B cell (primary cell): ENCODE data around the gene LRP2. TPM values are rescaled to one million over a fixed set of nuclear protein-coding genes. Genes with fewer than 3 reads are reported as not detected.

Experiments used
- ATAC-seq: fragments of 200-7000 bp; cut with Tn5 transposase; one replicate; pipeline ENCODE4 v1.10.0; 2021; ENCODE audit warnings: low read depth, mild to moderate bottlenecking, moderate number of reproducible peaks, moderate library complexity
- CTCF ChIA-PET: fragments of 350-600 bp; sonication (Branson Sonifier 250); formaldehyde crosslinking; loops from one replicate; lab custom pipeline; 2021; ENCODE audit warnings: antibody characterized with exemption, inconsistent platforms; lab: Charles Lee
- POLR2A ChIA-PET: fragments of 350-600 bp; sonication (Branson Sonifier 250); formaldehyde crosslinking; loops from one replicate; lab custom pipeline; 2021; ENCODE audit warnings: antibody characterized with exemption; lab: Charles Lee
- DNase-seq: peaks from one replicate; pipeline ENCODE4 v3.0.0; 2013
- H2AFZ ChIP-seq: 2 replicates; pipeline ENCODE4 v1.6.1; 2012; ENCODE audit warnings: mild to moderate bottlenecking, low read depth, low read length; ENCODE audit not compliant: insufficient read depth, poor library complexity, severe bottlenecking
- H3K27ac ChIP-seq, 2 donors: 1 replicate in 1 of 2; 2 replicates in 1 of 2; pipeline ENCODE4 v1.5.1; 2012 to 2013; ENCODE audit warnings: low read length in 2 of 2, mild to moderate bottlenecking in 2 of 2, moderate library complexity in 1 of 2
- H3K27me3 ChIP-seq, 4 experiments: fragments of 200-600 bp in 1 of 4; sonication (generic) in 1 of 4; replicated peaks in 1 of 4; 1 replicate in 2 of 4; 2 replicates in 2 of 4; pipeline versions ENCODE4 v1.6.1 to v1.7.0; 2013 to 2016; ENCODE audit warnings: low read length in 3 of 4, mild to moderate bottlenecking in 2 of 4, mixed read lengths in 1 of 4, moderate library complexity in 1 of 4; ENCODE audit not compliant: insufficient read depth in 4 of 4, control insufficient read depth in 3 of 4; ENCODE audit errors: control extremely low read depth in 1 of 4
- H3K36me3 ChIP-seq, 2 experiments: replicated peaks in 1 of 2; 1 replicate in 1 of 2; 2 replicates in 1 of 2; pipeline versions ENCODE4 v1.6.1 to v1.7.1; 2013; ENCODE audit warnings: low read length in 1 of 2; ENCODE audit not compliant: insufficient read depth in 2 of 2, control insufficient read depth in 1 of 2; ENCODE audit errors: control extremely low read depth in 1 of 2, extremely low read depth in 1 of 2
- H3K4me1 ChIP-seq, 2 donors: fragments of 200-600 bp in 1 of 2; sonication (generic) in 1 of 2; 1 replicate in 1 of 2; 2 replicates in 1 of 2; pipeline versions ENCODE4 v1.5.1 to v1.6.1; 2013 to 2017; ENCODE audit warnings: low read length in 2 of 2; ENCODE audit not compliant: control insufficient read depth in 2 of 2, insufficient read depth in 2 of 2
- H3K4me2 ChIP-seq: replicated peaks from 2 replicates; pipeline ENCODE3; 2012; ENCODE audit warnings: mild to moderate bottlenecking, low read depth, low read length; ENCODE audit not compliant: poor library complexity, severe bottlenecking
- H3K4me3 ChIP-seq, 5 experiments: fragments of 200-600 bp in 1 of 5; sonication (generic) in 1 of 5; 1 replicate in 3 of 5; 2 replicates in 2 of 5; pipeline versions ENCODE4 v1.5.1 to v1.7.0; 2011 to 2016; ENCODE audit warnings: low read length in 4 of 5, mild to moderate bottlenecking in 4 of 5, low read depth in 2 of 5, control low read depth in 1 of 5, moderate library complexity in 1 of 5; ENCODE audit not compliant: insufficient read depth in 1 of 5; ENCODE audit errors: control extremely low read depth in 1 of 5, extremely low read depth in 1 of 5
- H3K79me2 ChIP-seq: fragments of 200-600 bp; sonication (generic); one replicate; pipeline ENCODE4 v1.6.0; 2016; ENCODE audit warnings: low read length; ENCODE audit not compliant: control insufficient read depth, insufficient read depth
- H3K9ac ChIP-seq: fragments of 200-600 bp; sonication (generic); 2 replicates; pipeline ENCODE4 v1.6.1; 2017; ENCODE audit warnings: mild to moderate bottlenecking, low read length, moderate library complexity
- H3K9me3 ChIP-seq, 3 donors: one replicate each; pipeline versions ENCODE4 v1.6.1 to v1.7.1; 2013; ENCODE audit warnings: low read length in 2 of 3; ENCODE audit not compliant: control insufficient read depth in 2 of 3, insufficient read depth in 1 of 3; ENCODE audit errors: control extremely low read depth in 1 of 3
- H4K20me1 ChIP-seq: 2 replicates; pipeline ENCODE4 v1.6.0; 2012; ENCODE audit warnings: mild to moderate bottlenecking, low read length; ENCODE audit not compliant: insufficient read depth, control insufficient read depth, poor library complexity, severe bottlenecking
- H3K27ac Mint-ChIP-seq: one replicate; pipeline ENCODE4 v1.8.0; 2021; ENCODE audit warnings: mixed read lengths
- H3K27me3 Mint-ChIP-seq: one replicate; pipeline ENCODE4 v1.8.0; 2021; ENCODE audit warnings: mixed read lengths
- H3K4me1 Mint-ChIP-seq: one replicate; pipeline ENCODE4 v1.8.0; 2021; ENCODE audit warnings: mixed read lengths
- H3K4me3 Mint-ChIP-seq: one replicate; pipeline ENCODE4 v1.8.0; 2021; ENCODE audit warnings: mixed read lengths
- H3K9me3 Mint-ChIP-seq: one replicate; pipeline ENCODE4 v1.8.0; 2022; ENCODE audit warnings: mixed read lengths; ENCODE audit not compliant: insufficient read depth
- CTCF ChIP-seq: fragments of 200-600 bp; IDR thresholded peaks from one replicate; pipeline ENCODE4 v1.8.0; 2022; ENCODE audit warnings: antibody characterized with exemption, mild to moderate bottlenecking
- EZH2 ChIP-seq: IDR thresholded peaks from 2 replicates; pipeline ENCODE4 v1.6.1; 2012; ENCODE audit warnings: borderline replicate concordance, low read depth, mild to moderate bottlenecking, moderate library complexity, low read length; ENCODE audit not compliant: insufficient read depth, poor library complexity, severe bottlenecking
- WGBS: methylation state at CpG from one replicate; pipeline ENCODE4 v1.1.5; 2013; ENCODE audit warnings: missing lambda C conversion rate; ENCODE audit not compliant: insufficient coverage; 5-methylcytosine and 5-hydroxymethylcytosine counted together
- intact Hi-C: fragments of 100-400 bp; cut with micrococcal nuclease; formaldehyde crosslinking; loops from one replicate; pipeline ENCODE4 v1.10.0; 2022
- polyA plus RNA-seq: library from polyadenylated mRNA; depleted of rRNA; stranded (reverse); fragments of >200 nt; gene quantifications from 2 replicates; pipeline ENCODE4 v1.2.3, GENCODE V29; 2012
- total RNA-seq, 2 donors: library from RNA; stranded (reverse); fragments of 120-200 nt in 1 of 2; gene quantifications; 1 replicate in 1 of 2; 2 replicates in 1 of 2; pipeline versions ENCODE4 v1.2.3 to v1.2.4, GENCODE V29; 2013 to 2022

The LRP2 gene
- total and polyA plus RNA-seq, 2 donors (not counting 1 experiment from before 2014, with no cell fraction given), result not detected

DNA sequence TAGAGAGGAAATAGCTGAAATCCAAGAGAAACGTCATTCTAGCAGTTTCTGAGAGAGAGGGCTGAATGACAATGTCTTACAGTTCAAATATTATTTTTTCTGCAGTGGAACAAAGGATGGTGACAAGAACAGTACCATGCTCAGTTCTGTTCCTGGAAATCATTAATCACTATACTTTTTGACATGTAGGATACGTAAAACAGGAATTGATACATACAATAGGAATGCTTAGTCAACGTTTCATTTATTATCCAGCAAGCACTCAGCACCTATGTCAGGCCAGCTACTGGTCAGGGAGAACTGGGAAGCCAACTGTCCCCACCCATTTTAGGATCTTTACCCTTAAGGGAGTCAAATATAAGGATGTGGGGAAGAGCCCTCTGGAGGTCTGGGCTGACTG lies 178.3 kb downstream of the LRP2 start:
- no peak overlapping the region for H3K9ac ChIP-seq
- WGBS, result no CpG with 5 or more reads among the region's 3 CpGs
- no peak overlapping the region for H3K27ac Mint-ChIP-seq
- no peaks in the 10 kb centered on the region for H3K9me3 ChIP-seq
- H3K27me3 Mint-ChIP-seq, result peaks cover 8% of the 10 kb centered on the region
- ChIA-PET POLR2A (no interaction called here), CTCF (no interaction called here)
- H2AFZ ChIP-seq, result no peak overlapping the region
- no peaks in the 10 kb centered on the region for H3K9me3 Mint-ChIP-seq
- DNase-seq (no peak), ATAC-seq (no peak)
- H3K79me2 ChIP-seq, result no peaks in the 10 kb centered on the region
- H3K27me3 ChIP-seq, result no peaks in the 10 kb centered on the region
- no peaks in the 10 kb centered on the region for H3K36me3 ChIP-seq
- H3K4me1 ChIP-seq, result no peaks in the 10 kb centered on the region
- TF ChIP-seq CTCF (no peak), EZH2 (no peak)
- no peaks in the 10 kb centered on the region for H3K4me1 Mint-ChIP-seq
- H3K27ac ChIP-seq, result no peak overlapping the region
- H3K4me2 ChIP-seq, result no peak overlapping the region
- H3K4me3 ChIP-seq, result no peak overlapping the region
- intact Hi-C loops, result no loop called here
- no peaks in the 10 kb centered on the region for H4K20me1 ChIP-seq
- H3K4me3 Mint-ChIP-seq, result no peak overlapping the region

GRCh38 chr2:169182573-169182972 lies 179.8 kb downstream of the LRP2 start:
- intact Hi-C loops, result no loop called here
- POLR2A ChIA-PET, result no interaction called here
- CTCF ChIA-PET, result no interaction called here
- Histone ChIP-seq H3K4me3 (no peak overlapping the region), H3K9me3 (no peaks in the 10 kb centered on the region), H3K27ac (no peak overlapping the region), H3K9ac (no peak overlapping the region), H3K4me1 (no peaks in the 10 kb centered on the region), H3K36me3 (no peaks in the 10 kb centered on the region), H2AFZ (no peak overlapping the region), H3K27me3 (no peaks in the 10 kb centered on the region), H3K4me2 (no peak overlapping the region), H3K79me2 (no peaks in the 10 kb centered on the region), H4K20me1 (no peaks in the 10 kb centered on the region)
- 43% methylated on average over 2 of the region's 2 CpGs for WGBS
- H3K27me3 Mint-ChIP-seq, result peaks cover 7% of the 10 kb centered on the region
- H3K4me1 Mint-ChIP-seq, result no peaks in the 10 kb centered on the region
- H3K27ac Mint-ChIP-seq, result no peak overlapping the region
- ATAC-seq, result no peak
- TF ChIP-seq CTCF (no peak), EZH2 (no peak)
- no peaks in the 10 kb centered on the region for H3K9me3 Mint-ChIP-seq
- no peak overlapping the region for H3K4me3 Mint-ChIP-seq
- no peak for DNase-seq
